ENCODE data around the gene ANKS1A. TPM values are rescaled to one million over a fixed set of nuclear protein-coding genes. Genes with fewer than 3 reads are reported as not detected.
A peak's percentile ranks its signal among the peaks of the same experiment; 100 is the strongest.

ANKS1A gene
- total RNA-seq, 2 donors from 2014 or later: 34.9 to 36.4 TPM

DNA sequence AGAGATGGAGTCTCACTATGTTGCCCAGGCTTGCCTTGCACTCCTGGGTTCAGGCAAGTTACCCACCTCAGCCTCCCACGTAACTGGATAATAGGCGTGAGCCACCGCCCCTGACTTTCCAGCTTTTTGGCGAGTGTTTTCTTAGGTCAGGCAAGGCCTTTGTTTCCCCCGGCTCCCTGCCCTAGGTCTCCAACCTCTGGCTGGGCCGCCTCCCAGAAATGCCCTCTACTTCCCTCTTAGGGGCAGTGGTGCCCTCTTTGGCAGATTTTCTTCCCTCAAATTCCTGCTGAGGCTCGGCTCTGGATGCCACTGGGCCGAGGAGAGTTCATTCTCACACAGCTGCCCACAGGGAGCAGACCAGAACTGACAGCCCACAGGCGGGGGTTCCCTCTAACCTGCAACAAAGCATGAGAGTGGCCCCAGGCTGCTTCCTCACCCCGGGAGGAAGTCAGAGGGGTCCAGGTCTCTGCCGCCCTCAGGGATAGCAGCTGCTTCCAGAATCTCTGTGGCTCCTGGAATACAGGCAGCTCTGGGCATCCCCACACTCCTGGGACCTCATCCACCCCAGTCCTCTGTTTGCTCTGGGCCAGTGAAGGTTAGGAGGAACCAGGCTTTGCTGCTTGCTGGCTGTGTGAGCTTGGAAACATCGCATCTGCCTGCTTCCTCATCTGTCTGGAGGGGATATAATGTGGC is 195.6 kb downstream of the ANKS1A start:
- Histone ChIP-seq H3K27ac (ENCODE audit: low read depth, low read length) (no peak overlapping the region), H3K4me1 (ENCODE audit: control insufficient read depth, insufficient read depth, low read length) (peaks cover 15% of the 10 kb centered on the region), H3K4me3 (ENCODE audit: low read length) (no peak overlapping the region), H3K9ac (ENCODE audit: extremely low read depth, low read length, poor library complexity, severe bottlenecking) (no peak overlapping the region), H3K36me3 (ENCODE audit: control insufficient read depth, insufficient read depth, low read length) (peaks cover 42% of the 10 kb centered on the region), H3K27me3 (ENCODE audit: control insufficient read depth, insufficient read depth, low read length, poor library complexity, severe bottlenecking) (no peaks in the 10 kb centered on the region), H3K9me3 (ENCODE audit: control insufficient read depth, low read length) (no peaks in the 10 kb centered on the region)
- no peak overlapping the region for H3K4me3 Mint-ChIP-seq
- DNase-seq: peak; percentile 30
- H3K27me3 Mint-ChIP-seq (ENCODE audit: insufficient read depth): no peaks in the 10 kb centered on the region
- TF ChIP-seq, protein P1, sequence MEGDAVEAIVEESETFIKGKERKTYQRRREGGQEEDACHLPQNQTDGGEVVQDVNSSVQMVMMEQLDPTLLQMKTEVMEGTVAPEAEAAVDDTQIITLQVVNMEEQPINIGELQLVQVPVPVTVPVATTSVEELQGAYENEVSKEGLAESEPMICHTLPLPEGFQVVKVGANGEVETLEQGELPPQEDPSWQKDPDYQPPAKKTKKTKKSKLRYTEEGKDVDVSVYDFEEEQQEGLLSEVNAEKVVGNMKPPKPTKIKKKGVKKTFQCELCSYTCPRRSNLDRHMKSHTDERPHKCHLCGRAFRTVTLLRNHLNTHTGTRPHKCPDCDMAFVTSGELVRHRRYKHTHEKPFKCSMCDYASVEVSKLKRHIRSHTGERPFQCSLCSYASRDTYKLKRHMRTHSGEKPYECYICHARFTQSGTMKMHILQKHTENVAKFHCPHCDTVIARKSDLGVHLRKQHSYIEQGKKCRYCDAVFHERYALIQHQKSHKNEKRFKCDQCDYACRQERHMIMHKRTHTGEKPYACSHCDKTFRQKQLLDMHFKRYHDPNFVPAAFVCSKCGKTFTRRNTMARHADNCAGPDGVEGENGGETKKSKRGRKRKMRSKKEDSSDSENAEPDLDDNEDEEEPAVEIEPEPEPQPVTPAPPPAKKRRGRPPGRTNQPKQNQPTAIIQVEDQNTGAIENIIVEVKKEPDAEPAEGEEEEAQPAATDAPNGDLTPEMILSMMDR (conservative IDR thresholded peaks at IDR 0.05): no peak
- H3K9me3 Mint-ChIP-seq: no peaks in the 10 kb centered on the region
- H3K36me3 Mint-ChIP-seq (ENCODE audit: low read depth): peaks cover 53% of the 10 kb centered on the region
- peaks cover 24% of the 10 kb centered on the region for H3K4me1 Mint-ChIP-seq
- 92 to 93% methylated on average over 8 to 12 of the region's 12 CpGs for WGBS, 2 experiments (ENCODE audit: insufficient coverage in 1 of 2, insufficient read length in 1 of 2)
- H3K27ac Mint-ChIP-seq: no peak overlapping the region

DNA sequence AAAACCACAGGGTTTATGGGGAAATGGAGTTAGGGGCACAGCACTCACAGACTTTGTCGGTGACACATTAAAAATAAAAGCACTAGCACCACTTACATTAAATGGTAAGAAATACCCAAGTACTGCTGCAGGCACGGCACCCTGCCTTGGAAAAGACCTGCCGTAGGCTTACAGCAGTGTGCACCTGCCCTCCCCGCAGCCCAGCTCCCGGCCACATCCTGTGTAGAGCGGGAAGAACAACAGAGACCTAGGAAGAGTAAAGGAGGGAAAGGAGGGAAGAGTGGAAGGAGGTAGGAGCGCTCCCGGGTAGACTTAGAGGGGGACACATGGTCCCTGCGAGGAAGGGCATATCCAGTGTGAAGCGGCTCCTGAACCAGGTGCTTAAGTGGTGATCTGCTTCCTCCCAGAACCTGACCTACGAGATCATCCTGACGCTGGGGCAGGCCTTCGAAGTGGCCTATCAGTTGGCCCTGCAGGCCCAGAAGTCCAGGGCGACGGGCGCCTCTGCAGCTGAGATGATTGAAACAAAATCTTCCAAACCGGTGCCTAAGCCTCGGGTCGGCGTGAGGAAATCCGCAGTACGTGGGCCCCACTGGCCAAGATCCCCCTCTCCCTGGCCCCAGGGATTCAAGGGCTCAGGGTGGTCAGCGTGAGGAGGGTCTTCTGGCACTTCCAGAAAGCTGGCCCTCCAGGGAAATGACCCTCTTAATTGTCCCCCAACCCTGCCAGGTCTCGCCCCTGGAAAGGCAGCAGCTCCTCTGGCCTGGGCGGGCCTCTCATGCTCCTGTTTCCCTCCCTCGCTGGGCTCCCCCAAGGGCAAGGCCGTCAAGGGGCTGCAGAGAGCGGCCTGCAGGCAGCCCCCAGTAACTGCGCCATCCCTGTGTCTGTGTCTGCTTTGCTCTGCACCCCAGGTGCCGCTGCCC is 196.6 kb downstream of the ANKS1A start:
- TF ChIP-seq, protein P1 (conservative IDR thresholded peaks at IDR 0.05): no peak
- Histone ChIP-seq H3K9ac (ENCODE audit: extremely low read depth, low read length, poor library complexity, severe bottlenecking) (no peak overlapping the region), H3K36me3 (ENCODE audit: control insufficient read depth, insufficient read depth, low read length) (peaks cover 49% of the 10 kb centered on the region), H3K27me3 (ENCODE audit: control insufficient read depth, insufficient read depth, low read length, poor library complexity, severe bottlenecking) (no peaks in the 10 kb centered on the region), H3K27ac (ENCODE audit: low read depth, low read length) (no peak overlapping the region), H3K4me3 (ENCODE audit: low read length) (no peak overlapping the region), H3K9me3 (ENCODE audit: control insufficient read depth, low read length) (no peaks in the 10 kb centered on the region), H3K4me1 (ENCODE audit: control insufficient read depth, insufficient read depth, low read length) (peaks cover 15% of the 10 kb centered on the region)
- H3K9me3 Mint-ChIP-seq: no peaks in the 10 kb centered on the region
- H3K4me1 Mint-ChIP-seq: peaks cover 19% of the 10 kb centered on the region
- 93 to 95% methylated on average over 23 to 30 of the region's 30 CpGs for WGBS, 2 experiments (ENCODE audit: insufficient coverage in 1 of 2, insufficient read length in 1 of 2)
- H3K27ac Mint-ChIP-seq: peak overlapping the region; percentile 48
- no peaks in the 10 kb centered on the region for H3K27me3 Mint-ChIP-seq (ENCODE audit: insufficient read depth)
- peak; percentile 36 for DNase-seq
- no peak overlapping the region for H3K4me3 Mint-ChIP-seq
- peaks cover 50% of the 10 kb centered on the region for H3K36me3 Mint-ChIP-seq (ENCODE audit: low read depth)

DNA sequence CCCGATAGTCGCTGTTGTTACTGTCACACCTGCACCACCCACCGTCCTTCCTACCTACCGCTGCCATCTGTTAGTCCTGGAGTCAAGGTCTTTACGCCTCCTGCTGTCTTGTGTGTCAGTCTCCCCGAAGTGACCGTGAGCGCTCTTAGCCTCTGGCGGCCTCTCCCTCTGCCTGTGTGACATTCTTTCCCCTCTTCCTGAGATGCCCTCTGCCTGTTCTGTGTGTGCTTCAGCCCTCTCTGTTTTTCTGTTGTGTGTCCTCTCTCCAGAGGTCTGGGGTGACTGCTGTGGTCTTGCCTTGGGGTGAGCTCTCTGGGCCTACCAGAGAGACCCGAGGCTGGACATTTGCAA is 197.2 kb downstream of the ANKS1A start:
- no peak overlapping the region for H3K9ac ChIP-seq (ENCODE audit: extremely low read depth, low read length, poor library complexity, severe bottlenecking)
- no peaks in the 10 kb centered on the region for H3K27me3 ChIP-seq (ENCODE audit: control insufficient read depth, insufficient read depth, low read length, poor library complexity, severe bottlenecking)
- no peak overlapping the region for H3K4me3 ChIP-seq (ENCODE audit: low read length)
- peaks cover 49% of the 10 kb centered on the region for H3K36me3 ChIP-seq (ENCODE audit: control insufficient read depth, insufficient read depth, low read length)
- peaks cover 13% of the 10 kb centered on the region for H3K4me1 Mint-ChIP-seq
- H3K4me1 ChIP-seq (ENCODE audit: control insufficient read depth, insufficient read depth, low read length): peaks cover 12% of the 10 kb centered on the region
- WGBS, 2 experiments (ENCODE audit: insufficient coverage in 1 of 2, insufficient read length in 1 of 2): 93 to 94% methylated on average over 10 of the region's 10 CpGs
- H3K27ac Mint-ChIP-seq: no peak overlapping the region
- no peak for DNase-seq
- no peaks in the 10 kb centered on the region for H3K9me3 Mint-ChIP-seq
- no peaks in the 10 kb centered on the region for H3K27me3 Mint-ChIP-seq (ENCODE audit: insufficient read depth)
- H3K9me3 ChIP-seq (ENCODE audit: control insufficient read depth, low read length): no peaks in the 10 kb centered on the region
- no peak overlapping the region for H3K27ac ChIP-seq (ENCODE audit: low read depth, low read length)
- H3K36me3 Mint-ChIP-seq (ENCODE audit: low read depth): peaks cover 47% of the 10 kb centered on the region
- no peak overlapping the region for H3K4me3 Mint-ChIP-seq
- TF ChIP-seq, protein P1 (conservative IDR thresholded peaks at IDR 0.05): no peak

Measured in endodermal cell (in vitro differentiated cells).